Stimulated activated CD4-positive, alpha-beta T cell treated with anti-CD3 and anti-CD28 coated beads, Interleukin-1b, Interleukin-23, amount 100 ng/mL, for 1 hour (primary cell): Measurements from ENCODE around the gene CEACAM6.
"Not testable (repeated sequence)": the region's sequence is repeated elsewhere in the genome, so short reads cannot be mapped to it uniquely, and the experiment has no call there.

Experiments
- DNase-seq, 2 donors: peaks; one replicate each; pipeline ENCODE4 v3.0.0-alpha.2; 2020; ENCODE audit warnings: low read depth in 2 of 2

The CEACAM6 gene

GRCh38 chr19:41746593-41747227, 8.6 kb upstream of the CEACAM6 start:
- peak in 1 of 2 donors; percentile 15 for DNase-seq

- no peak for DNase-seq
Observed at GRCh38 chr19:41748012-41748411, 7.3 kb upstream of the CEACAM6 start.

DNA sequence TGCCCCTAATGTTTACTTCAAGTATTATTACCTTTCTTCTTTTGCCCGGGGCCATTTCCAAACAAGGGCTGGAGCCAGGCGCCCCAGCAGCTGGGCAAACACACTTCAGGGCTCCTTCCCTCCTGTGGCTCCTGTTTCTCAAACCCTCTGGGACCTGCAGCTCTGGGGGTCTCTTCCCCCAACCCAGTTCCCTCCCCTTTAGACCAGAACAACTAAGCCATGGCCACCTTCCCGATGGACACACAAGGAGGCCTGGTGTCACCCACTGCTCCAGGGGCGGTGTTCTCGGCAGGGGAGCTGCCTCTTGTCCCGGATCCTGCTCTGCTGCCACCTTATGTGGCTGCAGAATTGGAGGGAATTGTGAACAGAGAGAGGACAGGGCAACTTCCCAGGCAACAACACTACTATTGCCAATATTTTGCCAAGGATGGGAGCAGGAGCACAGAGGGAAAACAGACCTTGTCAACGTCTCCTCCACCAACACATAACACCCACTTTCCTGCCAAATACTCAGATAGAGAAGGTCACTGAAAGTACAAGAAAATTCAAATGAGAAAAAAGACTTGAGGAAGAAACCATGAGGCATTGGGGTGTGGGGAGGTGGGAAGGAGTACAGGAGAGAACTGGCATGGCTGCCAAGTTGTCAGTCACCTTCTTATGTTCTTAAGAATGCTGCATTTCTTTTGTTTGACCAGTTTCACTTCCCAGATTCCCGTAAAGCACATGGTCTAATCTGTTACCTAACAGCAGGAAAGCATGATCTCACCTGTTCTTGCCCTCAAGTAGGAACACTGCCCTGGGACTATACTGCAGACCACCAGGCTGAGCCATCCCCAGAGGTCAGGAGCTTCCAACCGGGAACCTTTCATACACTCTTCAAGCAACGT, 4.8 kb upstream of the CEACAM6 start:
- DNase-seq: not testable (repeated sequence)

- DNase-seq: peak; percentile 49 to 71
Observed at GRCh38 chr19:41753159-41753558, 2.2 kb upstream of the CEACAM6 start.

DNA sequence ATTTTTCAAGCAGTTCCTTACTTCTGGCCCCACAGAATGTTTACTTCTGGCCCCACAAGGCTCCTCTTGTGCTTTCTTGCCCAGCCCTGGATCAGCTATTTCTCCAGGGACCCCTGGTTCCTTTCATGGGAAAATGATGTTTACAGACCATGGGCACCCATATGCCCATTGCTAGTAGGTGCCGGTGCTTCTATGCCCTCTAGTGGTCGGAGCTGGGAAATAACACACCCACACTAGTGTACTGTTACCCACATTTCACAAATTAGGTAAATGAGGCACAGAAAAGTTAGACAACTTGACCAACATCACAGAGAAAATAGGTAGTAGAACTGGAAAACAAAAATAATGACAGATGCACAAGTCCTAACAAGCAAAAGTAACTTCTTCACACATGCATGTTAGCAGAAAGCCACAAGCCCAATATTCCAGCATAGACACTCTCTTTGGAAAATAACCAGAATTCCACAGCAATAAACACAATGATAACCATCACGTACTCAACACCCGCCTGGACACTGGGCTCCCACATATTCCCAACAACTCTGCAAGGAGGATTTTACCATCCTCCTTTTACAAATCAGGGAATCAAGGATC, 1.3 kb upstream of the CEACAM6 start:
- DNase-seq: peak; percentile 39 to 57

DNA sequence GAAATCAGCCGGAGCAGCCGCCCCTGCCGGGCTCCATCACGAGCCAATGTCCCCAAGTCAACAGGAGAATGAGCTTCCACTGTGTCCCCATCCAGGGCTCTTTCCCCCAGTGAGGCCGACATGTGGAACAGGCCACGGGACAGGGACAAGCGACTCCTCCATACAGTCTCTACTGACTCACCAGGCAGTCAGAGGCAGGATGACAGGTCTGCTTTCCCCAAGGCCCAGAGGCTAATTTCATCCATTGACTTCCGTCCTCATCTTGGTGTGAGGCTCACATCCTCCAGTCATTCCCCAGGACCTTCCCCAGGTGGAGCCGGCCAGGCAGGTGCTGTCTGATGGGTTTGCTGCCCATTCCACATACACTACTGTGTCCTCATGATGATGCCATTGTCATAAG, 3.5 kb downstream of the CEACAM6 start:
- DNase-seq: no peak

DNA sequence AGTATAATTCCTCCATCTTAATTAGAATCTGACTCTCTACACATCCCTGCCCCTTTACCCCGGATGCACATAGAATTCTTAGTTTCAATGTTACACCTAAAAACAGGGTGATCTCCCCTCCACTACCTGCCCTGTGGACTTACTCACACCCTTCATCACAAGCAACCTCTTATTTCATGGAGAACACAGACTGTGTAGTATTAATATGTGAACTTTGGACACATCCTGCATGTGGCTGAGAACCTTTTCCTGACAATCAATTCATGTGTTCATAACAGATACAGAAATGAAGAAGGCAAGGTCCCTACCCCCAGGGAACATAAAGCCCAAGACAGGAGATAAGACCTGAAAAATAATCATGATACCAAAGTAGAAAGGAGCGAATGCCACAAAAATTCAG, 11.8 kb downstream of the CEACAM6 start:
- DNase-seq: no peak

GRCh38 chr19:41768105-41768504, 12.8 kb downstream of the CEACAM6 start:
- DNase-seq: not testable (repeated sequence)

DNA sequence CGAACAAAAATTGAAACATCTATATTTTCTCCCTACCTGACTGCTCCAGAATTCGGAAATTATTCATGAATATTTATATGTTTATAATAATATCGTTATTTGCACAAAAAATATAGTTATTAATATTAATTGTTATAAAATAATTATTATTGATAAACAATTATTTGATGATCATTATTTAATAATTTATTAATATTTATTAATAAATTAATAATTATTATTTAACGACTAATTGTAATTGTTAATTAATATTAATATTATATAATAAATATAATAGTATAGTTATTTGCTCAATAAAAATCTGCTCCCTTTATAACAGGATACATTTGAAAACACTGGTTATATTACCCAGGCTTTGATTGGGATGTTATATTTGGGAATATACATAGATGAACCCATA, 14.3 kb downstream of the CEACAM6 start:
- no peak for DNase-seq

GRCh38 chr19:41771410-41771809, 16.1 kb downstream of the CEACAM6 start:
- no peak for DNase-seq

DNA sequence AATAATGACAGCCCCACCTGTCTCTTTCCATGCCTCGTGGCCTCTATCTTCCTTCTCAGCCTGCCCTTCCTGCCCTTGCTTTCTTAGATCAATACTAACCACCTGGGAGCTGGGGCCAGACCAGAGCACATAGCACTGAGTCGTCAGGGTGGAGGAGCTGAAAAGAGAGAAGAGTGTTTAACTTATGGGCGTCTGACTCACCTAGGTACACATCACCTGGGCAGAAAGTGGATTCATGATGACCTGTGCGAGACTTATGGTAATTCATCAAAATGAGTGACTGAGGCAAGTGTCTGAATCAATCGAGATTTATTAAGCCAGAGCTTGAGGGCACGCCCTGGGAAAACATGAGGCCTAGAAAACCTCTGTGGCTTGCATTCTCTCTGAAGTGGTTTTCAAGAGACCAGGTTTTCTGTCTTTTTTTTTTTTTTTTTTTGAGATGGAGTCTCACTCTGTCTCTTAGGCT, 19.2 kb downstream of the CEACAM6 start:
- no peak for DNase-seq

DNA sequence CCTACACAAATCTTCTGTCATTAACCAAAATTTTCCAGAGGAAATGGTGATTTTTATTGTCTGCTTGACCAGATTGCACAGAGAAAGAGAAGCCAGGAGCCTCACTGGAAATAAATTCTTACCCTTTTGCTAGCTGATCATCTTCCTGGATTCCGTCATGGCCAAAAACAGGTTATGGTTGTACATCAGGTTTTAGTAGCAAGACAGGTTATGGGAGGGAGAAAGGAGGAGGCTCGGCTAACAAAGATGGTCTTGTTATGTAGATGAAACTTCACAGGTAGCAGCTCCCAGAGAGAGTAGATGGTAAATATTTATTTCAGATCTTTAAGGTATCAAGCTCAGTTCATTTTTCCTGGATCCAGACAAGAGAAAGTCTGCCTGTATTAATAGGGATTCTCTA, 21.4 kb downstream of the CEACAM6 start:
- no peak for DNase-seq

DNA sequence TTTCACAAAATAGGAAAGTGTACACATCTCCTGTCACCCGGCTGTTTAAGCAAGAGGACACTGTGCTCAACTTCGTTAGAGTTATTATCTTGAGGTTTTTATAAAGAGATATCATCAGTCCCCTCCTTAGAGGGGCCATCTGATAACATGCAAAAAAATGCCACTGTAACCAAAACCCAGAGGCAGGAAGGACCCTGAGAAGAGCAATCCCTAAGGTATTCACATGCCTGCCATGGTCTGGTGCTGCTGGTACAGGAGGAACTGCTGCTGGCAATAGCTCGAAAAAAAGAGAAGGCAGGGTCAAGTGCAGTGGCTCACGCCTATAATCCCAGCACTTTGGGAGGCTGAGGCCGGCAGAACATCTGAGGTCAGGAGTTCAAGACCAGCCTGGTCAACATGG, 28.3 kb downstream of the CEACAM6 start:
- no peak for DNase-seq

GRCh38 chr19:41784312-41784711, 29.0 kb downstream of the CEACAM6 start:
- no peak for DNase-seq

DNA sequence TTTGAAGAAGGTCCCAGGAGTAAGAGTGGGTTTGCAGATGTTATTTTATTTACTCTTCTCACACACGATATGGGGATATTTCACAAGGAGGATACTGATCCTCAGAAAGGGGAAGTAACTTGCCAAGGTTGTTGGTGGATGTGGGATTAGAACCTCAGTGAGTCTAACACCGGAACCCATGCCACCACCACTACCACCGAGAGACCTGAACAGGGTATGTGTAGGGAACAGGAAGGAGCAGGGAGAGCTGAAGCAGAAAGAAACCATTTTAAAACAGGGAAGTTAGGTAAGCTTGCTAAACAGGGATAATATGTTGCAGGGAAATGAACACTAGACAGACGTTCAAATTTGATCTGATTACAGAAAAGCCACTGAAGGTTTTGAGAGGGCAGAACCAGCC, 29.4 kb downstream of the CEACAM6 start:
- no peak for DNase-seq

DNA sequence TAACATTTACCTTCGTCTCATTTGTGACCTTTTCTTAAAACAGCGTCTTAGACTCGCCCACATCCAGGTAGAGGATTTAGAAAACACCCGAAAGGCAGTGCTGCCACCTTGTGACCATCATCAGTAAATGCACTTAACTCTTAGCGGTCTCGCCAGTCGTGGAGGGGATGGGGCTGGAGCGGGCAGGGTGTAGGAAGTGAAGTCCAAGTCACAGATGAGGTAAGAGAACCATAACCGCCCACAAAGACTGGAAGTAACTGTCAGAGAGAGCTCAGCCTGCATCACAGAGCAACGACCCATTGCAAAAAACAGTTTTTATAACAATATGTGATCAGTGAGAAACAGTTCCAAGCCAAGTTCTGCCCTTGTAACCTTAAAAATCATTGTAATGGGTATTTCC, 30.3 kb downstream of the CEACAM6 start:
- DNase-seq: peak; percentile 37 to 38

DNA sequence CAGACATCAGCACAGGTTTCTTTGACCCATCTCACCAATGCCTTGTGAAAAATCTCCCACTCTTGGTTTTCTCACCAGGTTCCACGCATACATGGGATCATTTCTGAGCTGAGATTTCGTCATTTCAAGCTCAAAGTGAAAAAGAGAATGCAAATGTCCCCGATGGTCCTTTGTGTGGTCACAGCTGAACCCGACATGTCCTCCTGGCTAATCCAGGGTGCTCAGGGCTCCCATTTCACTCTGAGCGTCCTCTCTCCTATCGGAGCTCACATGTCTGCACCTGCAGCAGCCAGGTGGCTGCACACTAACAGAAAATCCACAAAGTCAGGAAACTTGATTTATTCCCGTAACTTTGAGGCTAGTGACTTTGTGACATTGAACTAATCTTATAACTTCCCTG, 31.7 kb downstream of the CEACAM6 start:
- no peak for DNase-seq

DNA sequence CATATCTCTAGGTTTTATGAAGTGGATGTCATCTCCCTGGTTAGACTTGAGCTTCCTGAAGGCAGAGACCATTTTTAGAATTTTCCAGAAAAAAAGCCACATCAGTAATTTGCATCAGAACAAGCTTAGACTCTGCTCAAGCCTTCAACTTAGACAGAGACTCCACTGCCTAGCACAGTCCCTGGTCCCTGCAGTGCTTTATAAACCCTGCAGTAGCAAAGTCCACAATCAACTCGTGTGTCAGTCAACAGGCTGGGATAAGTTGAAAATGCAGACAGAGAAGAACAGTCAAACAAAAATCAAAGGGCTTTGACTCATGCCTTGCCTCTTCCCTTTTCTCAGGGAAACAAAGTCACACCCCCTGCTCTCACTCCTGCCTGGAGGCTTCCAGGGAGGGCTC, 33.2 kb downstream of the CEACAM6 start:
- not testable (repeated sequence) for DNase-seq

- DNase-seq: not testable (repeated sequence)
Observed at GRCh38 chr19:41789053-41789452, 33.7 kb downstream of the CEACAM6 start.

DNA sequence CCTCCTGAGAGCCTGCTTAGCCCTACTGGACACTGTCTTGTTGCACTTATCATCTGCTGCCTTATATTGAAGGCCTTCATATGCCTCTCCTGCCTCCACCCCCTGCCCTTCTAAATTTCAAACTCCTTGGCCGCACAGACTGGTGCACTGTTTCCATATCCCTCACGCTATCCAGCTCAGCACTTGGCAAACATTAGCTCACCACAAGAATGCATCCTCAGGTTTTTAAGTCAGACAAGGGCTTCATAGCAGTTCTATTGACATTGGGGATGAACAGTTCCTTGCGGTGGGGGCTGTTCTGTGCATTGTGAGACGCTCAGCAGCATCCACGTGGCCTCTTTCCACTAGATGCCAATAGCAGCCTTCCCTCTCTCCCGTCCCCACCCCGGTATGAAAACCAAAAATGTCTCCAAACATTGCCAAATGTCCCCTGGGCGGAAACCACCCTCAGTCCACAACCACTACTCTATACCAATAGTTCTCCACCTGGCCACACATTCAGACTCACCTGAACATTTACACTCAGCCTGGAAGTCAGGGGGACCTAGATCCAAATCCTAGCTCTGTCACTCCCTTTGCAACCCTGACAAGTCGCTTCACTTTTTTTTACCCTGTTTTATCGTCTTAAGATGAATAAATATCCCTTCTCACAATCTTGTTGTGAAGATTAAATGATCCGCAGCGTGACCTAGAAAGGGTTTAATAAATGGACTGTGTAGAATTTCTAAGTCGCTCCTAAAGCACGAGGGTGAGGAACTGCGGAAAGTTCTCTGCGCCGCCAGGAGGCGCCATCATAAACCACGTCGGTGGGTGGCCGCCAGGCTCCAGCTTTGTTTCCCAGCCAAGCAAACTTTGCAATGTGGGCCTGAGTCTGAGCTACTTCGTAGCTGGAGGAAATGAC, 37.4 kb downstream of the CEACAM6 start:
- DNase-seq: peak in 1 of 2 donors; percentile 33

DNA sequence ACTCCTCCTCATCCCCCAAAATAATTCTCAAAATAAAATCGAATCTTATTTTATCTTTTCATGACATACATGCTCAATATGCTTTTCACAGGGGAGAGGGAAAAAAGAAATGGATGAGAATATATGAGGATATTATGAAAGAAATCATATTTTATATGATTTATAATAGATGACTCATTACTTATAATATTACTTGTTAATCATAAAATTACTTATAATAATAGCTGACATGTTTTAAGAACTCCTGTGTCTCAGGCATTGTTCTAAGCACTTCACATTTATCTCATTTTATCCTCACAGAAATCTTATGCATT, 38.0 kb downstream of the CEACAM6 start:
- DNase-seq: no peak

GRCh38 chr19:41795031-41795461, 39.7 kb downstream of the CEACAM6 start:
- peak; percentile 21 to 35 for DNase-seq
